ENCODE data around the gene PRSS48.
"Not testable (repeated sequence)": the region's sequence is repeated elsewhere in the genome, so short reads cannot be mapped to it uniquely, and the experiment has no call there.

PRSS48 gene

GRCh38 chr4:151276787-151277562 is at the start of gene PRSS48:
TSS of gene PRSS48 (plus strand) at chr4:151277161. CDS start at chr4:151277173, 12 bp downstream.
- DNase-seq: no peak

DNA sequence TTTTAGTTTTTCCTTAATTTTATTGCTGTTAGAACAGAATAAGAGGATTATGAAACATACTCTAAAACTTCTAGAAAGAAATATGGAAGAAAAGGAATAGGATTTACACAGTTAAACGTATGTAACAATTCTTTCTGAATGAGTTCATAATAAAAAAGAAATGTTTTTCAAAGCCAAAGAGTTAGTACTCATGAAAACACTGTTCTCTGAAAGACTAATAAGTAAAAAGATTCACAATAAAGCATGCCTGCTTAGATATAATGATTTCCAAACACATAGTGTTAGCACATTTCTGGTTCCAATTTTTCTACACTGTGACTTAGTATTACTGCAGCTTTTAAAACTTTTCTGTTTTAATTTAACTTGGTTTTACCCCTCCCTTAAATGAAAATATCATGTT is 49.8 kb upstream of the PRSS48 start:
- DNase-seq: no peak

DNA sequence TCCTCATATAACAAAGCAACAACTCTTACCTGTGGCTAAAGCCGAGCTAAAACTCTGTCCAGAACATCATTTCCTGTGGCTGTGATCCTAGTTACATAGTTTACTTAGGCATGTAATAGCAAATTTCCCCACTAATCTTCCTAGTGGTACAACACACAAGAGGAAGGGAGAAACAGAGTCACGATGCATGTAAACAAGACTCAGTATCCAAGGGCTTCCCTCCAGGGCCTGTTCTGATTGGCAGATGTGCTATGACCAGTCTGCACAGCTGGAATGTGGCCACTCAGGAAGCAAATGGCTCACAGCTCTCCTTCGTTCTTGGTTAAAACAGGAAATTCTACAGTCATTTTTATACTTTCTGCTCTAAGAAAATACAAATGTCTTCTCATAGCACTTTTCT is 49.2 kb upstream of the PRSS48 start:
- DNase-seq: no peak

DNA sequence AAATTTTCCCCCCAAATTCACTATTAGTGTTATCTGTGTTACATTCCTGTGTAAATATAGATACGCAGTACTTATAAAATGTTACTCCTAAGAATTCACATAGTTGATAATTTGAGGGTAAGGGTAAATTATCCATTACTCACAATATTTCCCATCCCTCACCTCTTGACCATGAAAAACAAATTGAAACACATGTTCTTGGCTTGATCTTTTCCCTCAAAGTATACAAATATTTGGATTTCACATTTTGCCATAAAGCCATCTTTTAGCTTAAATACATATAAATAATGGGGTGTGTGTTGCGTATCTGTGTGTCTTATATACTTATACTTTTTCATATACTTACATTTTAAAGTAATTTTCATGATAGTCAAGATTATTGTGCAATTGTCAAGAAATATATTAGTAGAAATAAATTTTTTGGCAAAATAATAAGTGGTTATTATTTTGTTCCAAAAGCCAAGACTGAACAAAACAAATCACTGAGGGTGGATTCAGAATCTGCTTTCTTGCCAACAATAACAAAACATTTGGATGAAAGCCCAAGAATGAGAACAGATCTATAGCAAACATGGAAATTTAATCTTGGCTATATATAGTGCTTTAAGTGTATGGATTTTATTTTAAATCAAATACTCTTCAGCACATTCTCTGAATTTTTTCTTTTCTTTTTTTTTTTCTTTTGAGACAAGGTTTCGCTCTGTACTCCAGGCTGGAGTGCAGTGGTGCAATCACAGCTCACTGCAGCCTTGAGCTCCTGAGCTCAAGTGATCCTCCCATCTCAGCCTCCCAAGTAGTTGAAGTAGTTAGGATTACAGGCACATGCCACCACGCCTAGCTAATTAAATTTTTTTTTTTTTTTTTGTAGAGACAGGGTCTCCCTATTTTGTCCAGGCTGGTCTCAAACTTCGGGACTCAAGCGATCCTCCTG is 48.5 kb upstream of the PRSS48 start:
- no peak for DNase-seq

DNA sequence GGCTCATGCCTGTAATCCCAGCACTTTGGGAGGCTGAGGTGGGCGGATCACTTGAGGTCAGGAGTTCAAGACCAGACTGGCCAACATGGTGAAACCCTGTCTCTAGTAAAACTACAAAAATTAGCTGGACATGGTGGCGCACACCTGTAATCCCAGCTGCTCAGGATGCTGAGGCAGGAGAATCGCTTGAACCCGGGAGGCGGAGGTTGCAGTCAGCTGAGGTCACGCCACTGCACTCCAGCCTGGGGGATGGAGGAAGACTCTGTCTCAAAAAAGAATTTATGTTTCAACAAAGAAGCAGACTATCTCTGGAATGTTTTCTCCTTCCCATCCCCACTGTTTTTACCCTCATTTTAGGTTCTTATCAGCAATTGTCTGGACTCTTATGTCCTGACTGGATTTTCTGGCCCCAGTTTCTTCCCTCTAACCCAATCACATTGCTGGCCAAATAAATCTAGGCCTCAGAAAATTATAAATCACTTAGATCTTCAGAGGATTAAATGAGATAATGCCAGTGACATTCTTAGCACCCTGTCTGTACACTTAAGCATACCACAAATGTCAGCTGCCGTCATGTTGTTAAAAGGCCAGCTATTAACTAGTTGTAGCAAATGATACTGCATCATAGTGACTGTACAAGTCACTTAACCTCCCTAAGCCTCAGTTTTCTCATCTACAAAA is 44.9 kb upstream of the PRSS48 start:
- no peak for DNase-seq

GRCh38 chr4:151233600-151233999 is 43.4 kb upstream of the PRSS48 start:
- DNase-seq: no peak

- DNase-seq: not testable (repeated sequence)
Observed at GRCh38 chr4:151235373-151235772, 41.6 kb upstream of the PRSS48 start.

GRCh38 chr4:151236036-151236435 is 40.9 kb upstream of the PRSS48 start:
- no peak for DNase-seq

- DNase-seq: no peak
Observed at GRCh38 chr4:151238477-151238876, 38.5 kb upstream of the PRSS48 start.

- no peak for DNase-seq
Observed at GRCh38 chr4:151239608-151240007, 37.4 kb upstream of the PRSS48 start.

DNA sequence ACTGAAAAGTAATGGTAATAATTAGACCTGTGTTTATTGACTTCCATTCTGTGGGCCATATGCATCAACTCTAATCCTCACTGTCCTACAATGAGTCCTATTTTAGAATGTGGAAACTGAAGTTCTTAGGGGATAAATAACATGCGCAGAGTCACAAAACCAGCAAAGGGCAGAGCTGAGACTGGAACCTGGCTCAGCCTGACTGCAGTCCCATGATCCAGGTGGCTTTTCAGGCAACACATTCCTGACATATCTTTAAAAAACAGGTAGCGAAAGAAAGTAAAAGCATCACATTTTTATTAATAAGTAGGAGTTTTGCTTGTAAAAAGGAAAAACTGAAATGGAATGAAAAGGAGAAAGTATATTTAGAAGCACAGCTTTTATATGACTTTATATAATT is 34.7 kb upstream of the PRSS48 start:
- no peak for DNase-seq

DNA sequence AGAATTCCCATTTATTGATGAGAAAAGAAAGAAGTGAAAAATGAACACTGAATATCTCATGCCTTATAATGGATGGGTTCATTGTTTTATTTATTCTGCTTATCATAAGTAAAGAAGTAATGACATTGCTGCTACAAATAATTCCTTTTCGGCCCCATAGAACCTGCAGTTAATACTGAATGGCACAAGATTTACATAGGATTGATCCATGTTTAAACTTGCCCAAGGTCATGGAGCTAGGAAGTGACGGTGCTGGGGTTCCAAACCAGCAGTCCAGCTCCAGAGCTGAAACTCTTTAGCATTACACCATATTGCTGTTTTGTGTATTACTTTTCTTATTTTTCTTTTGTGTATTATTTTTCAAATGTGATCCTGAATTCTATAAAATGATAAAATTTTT is 30.2 kb upstream of the PRSS48 start:
- no peak for DNase-seq

GRCh38 chr4:151247395-151247794 is 29.6 kb upstream of the PRSS48 start:
- DNase-seq: no peak

- no peak for DNase-seq
Observed at GRCh38 chr4:151248519-151248918, 28.4 kb upstream of the PRSS48 start.

DNA sequence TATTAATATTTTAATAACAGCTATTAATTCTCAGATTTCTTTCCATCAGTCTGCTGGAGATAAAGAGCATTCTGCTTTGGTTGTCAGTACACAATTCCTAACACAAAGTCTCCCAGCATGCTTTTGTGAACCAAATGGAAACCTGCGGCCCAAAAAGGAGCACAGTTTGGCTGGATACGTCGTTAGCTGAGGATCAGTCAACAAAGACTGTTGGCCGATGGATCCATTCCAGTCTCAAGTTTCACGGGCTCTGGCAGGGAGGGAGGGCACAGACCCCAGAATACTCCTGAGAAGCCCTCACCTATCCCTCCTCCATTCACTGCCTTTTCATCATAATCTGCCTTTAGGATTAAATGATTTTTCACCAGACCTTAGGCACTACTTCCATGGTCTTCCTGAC is 26.3 kb upstream of the PRSS48 start:
- no peak for DNase-seq

DNA sequence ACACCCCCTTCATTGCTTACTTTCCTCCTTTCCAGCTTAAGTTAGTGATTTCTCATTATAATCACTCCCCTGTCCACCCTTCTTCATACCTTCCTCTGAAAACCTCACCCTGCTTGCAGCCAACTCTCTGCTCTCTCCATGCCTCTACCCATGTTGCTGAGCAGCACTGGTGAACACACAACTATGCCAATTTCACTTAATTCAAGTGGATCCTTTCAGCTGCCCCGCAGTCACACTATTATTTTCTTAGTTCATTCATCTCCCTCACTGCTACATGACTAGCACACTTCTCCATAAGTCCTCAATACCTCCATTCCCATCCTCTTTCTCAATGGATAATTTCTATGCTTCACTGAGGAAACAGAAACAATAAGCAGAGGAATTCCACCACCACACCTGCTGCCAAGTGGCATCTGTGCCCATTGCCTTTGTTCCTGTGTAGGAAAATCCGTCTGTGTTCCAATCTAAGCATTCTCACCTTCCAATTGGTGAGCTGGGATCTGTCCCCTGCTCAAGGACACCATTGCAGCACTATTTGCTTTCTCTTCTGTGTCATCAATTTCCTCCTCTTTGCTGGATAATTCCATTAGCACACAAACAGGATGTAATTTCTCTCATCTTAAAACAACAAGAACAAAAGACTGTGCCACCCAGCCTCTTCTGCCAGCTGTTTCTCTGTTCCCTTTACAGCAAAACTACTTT is 25.2 kb upstream of the PRSS48 start:
- DNase-seq: no peak

DNA sequence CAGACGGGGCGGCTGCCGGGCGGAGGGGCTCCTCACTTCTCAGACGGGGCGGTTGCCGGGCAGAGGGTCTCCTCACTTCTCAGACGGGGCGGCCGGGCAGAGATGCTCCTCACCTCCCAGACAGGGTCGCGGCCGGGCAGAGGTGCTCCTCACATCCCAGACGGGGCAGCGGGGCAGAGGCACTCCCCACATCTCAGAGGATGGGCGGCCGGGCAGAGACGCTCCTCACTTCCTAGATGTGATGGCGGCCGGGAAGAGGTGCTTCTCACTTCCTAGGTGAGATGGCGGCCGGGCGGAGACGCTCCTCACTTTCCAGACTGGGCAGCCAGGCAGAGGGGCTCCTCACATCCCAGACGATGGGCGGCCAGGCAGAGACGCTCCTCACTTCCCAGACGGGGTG is 21.7 kb upstream of the PRSS48 start:
- not testable (repeated sequence) for DNase-seq

- not testable (repeated sequence) for DNase-seq
Observed at GRCh38 chr4:151255680-151256079, 21.3 kb upstream of the PRSS48 start.

DNA sequence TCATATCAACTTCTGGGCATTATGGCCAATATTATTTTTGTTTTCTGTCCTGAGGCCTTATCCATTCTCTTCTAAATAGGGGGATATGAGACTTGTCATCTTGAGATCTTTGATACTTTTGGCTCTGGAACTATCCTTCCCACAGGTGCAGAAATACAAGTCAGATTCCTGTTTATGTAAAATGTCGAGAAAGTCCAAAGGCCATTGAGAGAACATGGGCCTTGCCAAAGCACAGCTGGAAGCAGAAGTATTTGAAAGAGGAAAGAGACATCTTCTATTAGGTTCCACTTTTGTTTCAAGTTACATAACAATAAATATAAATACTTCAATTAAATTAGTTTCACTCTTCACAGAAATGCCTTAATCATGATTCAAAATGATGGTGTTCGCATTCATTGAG is 20.8 kb upstream of the PRSS48 start:
- no peak for DNase-seq

DNA sequence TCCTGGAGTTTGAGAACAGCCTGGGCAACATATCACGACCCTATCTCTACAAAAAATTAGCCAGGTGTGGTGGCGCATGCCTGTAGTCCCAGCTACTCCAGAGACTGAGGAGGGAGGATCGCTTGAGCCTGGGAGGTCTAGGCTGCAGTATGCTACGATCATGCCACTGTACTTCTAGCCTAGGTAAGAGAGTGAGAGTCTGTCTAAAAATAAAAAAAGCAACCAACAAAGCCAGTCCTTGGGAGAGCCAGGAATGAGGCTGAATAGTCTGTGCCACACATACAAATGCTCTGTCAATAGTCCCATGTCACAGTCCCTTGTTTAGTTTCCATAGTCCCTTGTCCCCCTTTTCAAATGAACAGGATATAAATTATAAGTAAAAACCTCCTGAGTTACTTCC is 19.3 kb upstream of the PRSS48 start:
- DNase-seq: no peak

GRCh38 chr4:151259752-151260151 is 17.2 kb upstream of the PRSS48 start:
- no peak for DNase-seq

DNA sequence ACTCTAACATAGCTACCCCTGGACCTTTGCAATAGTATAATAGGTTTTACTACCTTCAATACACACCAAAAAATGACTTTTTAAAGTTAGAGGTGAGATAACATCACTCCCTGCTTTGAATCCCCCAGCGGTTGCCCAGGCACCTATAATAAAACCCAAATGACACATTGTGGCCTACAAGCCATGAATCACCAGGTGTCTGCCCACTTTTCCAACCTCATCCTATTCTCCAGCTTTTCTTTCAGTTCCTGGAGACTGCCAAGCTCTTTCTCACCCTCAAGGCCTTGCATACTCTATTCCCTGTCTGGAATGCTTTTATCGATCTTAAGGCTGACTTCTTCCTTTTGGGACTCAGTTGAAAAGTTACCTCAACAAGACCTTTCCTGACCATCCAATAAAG is 16.4 kb upstream of the PRSS48 start:
- no peak for DNase-seq

DNA sequence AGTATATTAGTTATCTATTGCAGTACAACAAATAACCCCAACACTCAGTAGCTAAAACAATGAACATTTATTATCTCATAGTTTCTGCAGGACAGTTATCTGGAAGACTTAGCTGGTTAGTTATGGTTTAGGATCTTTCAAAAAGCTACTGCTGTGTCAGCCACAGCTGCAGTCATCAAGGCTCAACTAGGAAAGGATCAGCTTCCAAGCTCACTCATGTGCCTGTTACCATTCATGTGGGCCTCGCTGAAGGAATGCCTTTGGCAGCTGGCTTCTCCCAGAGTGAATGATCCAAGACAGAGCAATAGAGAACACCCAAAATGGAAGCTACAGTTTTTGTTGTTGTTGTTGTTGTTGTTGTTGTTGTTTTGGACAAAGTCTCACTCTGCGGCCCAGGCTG is 13.5 kb upstream of the PRSS48 start:
- DNase-seq: no peak
